ENCODE measurements around the gene MAB21L4.

Gene MAB21L4

DNA sequence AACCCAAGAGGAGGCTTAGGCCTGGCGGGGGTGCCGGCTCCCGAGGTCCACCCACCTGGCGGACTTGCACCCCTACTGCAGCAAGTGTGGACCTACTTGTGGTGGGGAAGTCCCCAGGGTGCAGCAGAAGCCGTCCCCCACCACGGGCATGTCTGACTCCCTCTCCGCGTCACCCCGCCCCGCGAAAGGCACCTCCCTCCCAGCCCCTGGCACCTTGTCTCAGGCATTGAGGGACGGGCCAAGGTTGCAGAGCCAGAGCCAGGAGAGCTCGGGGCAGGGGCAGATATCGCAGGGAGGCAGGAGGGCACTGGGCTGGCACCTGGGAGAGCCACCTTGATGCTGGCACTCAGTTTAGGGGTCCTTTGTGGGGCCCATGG, 29.2 kb upstream of the MAB21L4 start:
- DNase-seq: no peak

DNA sequence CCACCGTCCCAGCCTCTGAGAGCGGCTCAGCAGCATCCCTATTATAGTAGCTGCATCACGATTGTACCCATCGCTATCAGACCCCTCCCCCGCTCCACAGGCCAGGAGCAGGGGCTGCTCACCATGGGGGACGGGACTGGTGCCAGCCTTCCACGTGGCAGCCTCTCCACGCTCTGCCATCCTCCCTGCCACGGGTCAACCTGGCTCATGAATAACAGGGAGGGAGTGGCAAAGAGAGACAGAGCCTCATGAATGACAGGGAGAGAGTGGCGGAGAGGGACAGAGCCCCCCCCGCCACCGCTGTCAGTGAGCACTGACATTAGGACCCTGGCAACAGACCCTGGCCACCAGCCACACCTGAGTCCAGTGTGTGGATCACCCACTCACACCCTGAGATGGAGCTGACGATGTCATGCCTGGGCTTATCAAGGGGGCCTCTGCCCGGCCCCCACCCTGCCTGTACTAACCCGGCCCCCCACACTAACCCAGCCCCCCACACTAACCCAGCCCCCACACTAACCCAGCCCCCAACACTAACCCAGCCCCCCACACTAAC, 27.1 kb upstream of the MAB21L4 start:
- DNase-seq: no peak

DNA sequence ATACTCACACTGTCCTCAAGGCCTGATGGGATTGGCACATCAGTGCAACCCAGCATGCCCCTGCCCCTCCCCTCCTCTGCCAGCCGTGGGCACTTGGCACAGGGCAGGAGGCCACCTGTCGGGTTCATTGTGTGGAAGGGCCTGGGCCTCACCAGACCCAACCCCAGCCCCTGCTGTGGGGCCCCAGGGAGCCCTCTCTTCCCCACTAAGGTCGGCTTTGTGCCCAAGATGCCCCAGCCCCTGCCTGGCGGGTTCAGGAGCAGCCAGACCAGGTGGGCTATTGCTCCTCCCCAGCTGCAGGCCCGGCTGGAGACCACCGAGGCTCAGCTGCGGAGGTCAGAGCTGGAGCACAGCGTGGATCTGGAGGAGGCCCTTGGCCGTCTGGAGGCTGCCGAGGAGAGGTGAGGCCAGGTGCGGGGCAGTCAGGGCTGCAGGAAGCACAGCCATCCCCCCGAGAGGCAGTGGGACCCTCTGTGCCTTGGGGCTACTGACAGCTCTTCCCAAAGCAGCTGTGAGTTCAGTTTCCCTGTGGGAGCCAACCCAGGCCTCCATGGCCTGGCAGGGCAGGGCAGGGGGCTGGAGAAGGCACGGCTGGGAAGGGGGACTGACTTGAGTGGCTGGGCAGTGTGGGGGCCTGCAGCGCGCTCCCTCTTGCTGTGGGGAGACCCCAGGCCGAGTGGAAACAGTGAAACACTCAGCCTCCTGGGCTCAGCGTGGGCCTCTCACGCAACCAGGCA, 26.5 kb upstream of the MAB21L4 start:
- no peak for DNase-seq

DNA sequence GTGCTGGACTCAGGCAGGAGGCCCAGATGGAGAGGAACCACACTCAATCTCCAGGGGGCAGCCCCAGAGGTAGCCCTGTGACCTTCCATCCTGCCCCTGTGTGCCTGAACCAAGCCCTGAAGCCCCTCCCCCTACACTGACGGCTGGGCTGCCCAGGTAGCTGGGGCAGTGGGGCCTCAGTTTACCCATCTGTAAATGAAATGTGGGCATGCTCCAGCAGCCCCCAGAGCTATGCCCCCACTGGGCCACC, 26.0 kb upstream of the MAB21L4 start:
- no peak for DNase-seq

DNA sequence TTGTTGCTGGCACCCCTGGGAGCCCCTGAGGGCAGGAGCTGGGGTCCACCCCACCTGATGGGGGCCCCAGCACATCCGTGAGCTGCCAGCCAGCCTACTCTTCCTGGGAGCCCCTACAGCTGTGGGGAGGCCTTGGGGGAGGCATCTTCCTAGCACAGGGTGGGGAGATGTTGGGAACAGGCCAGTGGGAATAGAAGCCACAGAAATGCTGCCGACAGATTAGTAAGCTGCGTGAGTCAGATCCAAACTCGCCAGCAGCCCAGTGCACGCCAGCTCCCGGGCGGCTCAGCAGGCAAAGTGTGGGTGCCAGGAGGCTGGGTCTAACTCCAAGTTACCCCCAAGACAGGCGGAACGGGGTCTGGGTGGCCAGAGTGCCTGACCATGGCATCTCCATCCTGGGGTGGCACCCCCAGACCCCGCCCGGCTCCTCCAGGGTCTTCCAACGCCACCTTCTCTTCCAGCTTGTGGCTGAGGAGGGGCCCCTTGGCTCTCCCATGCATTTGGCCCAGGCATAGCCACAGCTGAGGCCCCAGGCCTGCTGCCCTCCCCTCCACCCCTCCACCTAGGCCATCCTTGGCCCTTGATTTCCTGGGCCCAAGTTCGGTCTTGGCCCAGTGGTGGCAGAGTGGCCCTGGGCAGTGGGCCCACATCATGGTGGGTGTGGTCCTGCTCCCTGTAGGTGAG, 25.5 kb upstream of the MAB21L4 start:
- DNase-seq: no peak

DNA sequence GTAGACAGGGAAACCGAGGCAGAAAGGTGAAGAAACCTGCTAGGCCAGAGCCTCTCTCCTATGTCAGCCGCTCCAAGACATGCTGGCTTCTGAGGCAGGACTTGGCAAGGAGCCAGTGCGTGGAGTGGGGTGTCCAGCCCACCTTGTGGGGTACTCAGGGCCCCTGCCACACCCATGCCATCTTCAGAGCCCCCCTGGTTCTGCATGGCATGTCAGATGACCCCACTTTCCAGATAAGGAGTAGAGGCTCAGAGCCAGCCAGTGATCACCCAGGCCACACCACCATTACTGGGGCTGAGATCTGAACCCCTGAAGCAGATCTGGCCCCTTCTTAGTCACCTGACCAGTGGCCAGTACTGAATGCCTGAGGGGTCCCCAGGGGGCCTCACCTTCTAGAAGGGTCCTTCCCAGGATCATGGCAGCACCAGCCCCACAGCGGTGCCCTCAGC, 24.9 kb upstream of the MAB21L4 start:
- no peak for DNase-seq

DNA sequence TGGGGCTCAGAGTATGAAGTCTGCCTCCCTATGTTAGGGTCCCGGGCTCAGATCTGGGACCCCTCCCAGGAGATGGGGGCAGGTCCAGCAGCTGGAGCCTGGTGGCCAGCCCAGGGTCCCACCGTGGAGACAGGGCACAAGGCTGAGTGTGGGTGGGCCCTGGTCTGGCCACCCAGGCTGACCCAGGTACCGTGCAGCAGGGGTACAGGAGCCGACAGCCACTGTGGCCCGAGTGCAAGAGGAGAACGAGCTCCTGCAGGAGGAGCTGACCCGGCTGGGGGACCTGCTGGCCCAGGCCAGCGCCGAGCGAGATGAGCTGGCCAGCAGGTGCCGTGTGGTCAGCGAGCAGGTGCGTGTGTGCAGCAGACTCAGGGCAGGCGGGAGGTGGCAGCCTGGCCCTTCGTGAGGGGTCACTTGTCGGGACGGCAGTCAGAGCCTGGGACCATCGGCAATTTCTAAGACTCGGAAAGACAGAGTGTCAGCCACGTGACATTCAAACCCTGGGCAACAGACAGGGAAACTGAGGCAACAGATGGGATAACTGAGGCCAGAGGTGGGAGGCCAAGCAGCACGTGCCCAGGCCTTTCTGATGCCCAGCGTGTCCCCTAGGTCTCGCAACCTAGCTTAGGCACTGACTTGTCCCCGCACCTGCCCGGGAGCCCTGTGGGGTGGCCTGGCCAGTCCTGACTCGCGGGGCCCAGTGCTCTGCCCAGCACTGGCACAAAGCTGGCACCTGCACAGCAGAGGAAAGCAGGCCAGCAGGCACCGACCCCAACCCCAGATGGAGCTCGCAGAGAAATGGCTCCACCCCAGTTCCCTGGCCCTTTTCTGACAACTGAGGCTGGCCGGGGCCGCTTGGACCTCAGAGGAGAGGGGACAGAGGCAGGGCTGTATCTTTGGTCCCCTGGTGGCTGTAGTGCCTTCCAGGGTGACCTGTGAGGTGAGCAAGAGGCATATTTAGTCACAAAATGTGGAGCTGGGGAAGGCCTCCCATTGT, 24.1 kb upstream of the MAB21L4 start:
- DNase-seq: no peak

DNA sequence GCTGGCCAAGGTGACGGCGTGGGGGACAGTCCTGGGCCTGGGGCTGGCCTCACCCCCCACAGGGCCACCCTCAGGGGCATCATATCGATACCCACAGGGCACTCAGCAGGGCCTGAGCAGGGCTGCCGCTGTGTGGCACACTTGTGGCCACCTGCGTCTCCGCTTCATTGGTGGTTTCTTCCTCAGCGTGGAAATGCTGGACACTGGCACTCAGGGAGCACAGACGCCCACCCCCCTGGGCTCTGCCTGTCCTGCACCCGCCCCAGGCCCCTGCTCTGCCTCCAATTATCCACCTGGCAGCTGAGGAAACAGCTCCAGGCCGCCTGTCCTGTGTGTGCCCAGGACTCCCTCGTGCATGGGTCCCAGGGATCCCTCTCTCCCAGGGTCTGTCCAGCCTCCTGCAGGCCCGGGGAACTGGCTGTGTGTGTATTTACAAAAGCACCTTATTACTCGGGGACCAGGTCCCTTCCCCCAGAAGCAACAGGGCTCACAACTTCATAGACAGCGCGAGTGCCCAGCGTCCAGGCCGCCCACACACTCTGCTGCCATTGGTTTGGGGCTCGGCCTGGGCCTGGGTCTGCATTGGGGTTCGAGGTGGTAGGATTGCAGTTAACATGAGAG, 23.3 kb upstream of the MAB21L4 start:
- DNase-seq: no peak

DNA sequence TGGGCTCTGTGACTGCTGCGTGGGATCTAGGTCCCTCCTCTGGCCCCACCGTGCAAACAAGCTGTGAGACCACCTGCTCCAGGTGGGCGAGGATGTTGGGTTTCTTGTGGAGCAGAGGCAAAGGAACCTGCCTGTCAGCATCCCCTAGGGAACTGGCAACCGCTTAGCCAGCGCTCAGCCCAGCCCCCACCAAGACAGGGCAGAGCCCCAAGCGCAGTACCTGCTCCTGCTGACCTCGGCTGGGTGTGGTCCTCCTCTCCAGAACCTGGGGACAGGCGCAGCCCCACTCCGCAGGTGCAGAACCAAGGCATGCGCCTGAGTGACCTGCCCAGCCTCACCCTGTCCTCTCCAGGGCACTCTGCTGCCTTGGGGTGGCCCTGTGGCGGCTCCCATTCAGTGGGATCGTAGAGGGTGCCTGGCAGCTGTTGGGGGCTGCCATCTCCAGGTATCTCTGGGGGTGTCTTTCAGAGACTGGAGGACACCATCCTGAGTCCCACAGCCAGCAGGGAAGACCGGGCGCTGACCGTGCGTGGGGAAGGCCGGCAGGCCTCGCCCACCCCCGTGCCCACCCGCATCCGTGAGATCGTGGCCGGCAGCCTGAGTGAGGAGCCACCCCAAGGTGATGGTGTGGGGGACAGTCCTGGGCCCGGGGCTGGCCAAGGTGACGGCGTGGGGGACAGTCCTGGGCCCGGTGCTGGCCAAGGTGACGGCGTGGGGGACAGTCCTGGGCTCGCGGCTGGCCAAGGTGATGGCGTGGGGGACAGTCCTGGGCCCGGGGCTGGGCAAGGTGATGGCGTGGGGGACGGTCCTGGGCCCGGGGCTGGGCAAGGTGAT, 22.5 kb upstream of the MAB21L4 start:
- DNase-seq: no peak

DNA sequence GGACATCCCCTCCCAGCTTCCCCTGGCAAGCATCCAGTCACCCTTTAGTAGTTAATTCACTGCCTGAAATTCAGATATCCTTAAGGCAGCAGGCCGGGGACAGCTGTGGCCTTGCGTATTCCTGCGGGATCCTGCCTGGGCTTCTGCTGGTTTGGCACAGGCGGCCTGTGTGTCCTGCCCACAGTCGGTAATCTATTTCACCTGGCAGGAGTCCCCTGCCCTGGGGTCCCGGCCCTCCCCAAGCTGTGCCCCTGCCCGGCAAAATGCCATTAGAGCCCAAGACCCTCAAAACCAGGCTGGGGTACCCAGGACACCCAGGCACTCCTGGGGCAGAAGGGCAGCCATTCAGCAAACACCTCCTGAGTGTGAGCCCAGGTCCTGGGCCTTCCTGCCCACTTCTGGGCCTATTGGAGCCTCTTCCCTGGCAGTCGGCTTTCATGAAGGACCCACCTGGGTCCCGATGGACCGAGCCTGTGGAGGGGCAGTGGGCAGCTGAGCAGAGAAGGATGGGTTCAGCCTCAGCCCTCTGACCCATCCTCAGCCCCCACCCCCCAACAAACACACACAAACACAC, 21.8 kb upstream of the MAB21L4 start:
- no peak for DNase-seq

DNA sequence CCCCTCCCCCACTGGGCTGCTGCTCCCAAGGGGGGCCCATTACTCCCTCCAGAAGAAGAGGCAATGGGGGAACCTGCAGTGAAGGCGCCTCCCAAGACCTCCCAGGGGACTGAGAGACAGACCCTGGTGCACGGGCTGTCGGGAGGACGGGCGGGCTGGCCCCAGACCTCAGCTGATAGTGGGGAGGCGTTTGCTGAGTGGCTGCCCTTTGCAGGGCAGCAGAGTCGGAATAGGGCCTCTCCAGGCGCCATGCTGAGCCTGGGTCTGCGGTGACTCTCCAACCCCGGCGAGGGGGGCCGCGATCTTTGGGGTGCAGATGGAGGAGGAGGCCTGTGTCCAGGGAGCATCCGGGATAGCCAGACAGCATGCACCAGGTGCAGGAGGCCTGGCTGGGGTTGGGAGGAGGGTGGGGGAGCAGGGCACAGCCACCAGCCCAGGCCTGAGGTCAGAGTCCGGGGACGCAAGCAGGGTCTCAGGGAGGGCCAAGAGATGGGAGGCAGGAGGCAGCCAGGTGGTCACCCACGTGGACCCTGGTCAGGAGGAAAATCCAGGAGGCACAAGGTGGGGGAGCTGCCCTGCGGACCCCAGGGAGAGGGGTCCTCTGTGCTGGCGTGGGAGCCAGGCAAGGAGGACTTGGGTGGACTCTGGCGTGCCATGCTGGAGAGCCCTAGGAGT, 21.2 kb upstream of the MAB21L4 start:
- no peak for DNase-seq

DNA sequence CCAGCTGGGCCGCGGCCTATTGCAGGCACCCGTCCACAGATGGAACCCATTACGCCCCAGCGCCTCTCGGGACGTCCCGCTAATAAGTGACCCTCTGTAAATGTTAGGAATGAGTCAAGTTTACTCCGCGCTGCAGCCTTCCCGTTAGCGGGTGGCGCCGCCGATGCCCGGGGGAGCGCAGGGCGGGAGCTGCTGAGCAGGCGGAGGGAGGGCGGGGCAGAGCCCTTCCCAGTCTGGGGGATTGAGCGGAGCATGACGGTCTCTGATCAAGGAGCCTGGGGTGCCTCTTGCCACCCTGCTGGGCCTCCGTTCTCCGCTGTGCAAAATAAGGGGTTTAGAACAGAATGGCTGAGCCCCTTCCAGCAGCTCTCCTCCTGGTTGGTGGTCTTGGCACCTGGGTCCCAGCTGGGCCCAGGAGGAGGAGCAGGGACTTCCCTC, 20.6 kb upstream of the MAB21L4 start:
- no peak for DNase-seq

DNA sequence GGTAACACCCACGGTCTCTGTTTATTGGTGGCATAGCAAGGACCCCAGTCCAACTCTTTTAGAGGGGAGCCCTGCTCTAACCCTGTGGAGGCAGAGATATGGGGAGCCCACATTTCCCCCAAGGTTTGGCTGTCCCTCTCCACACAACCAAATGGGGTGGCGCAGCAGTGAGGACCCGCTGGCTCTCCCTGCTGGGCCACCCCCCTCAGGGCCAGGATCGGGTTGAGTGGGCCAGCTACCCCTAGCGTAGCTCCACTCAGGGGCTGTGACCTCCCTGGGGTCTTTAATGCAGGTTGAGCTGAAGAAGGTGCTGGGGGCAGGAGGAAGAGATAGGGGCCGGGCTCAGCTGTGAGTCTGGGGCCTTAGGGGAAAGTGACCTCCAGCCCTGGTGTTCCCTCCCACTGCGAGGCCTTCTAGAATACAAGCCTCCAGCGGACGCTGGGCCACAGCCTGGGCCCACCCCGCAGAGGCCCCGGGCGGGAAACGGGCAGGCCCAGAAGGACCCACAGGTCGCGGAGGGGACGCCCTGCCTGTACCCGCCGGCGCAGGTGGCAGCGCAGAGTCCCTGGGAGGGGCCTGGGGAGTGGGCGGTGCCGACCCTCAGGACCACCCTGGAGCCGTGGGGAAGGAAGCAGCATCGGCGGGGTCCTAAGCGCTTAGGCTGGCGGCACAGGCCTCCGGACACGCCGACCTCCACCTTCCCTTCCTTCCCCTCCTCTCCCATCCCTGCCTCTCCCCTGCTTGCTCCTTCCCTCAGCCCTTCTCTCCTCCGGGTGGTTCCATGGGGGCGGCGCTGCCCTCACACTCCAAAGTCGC, 19.8 kb upstream of the MAB21L4 start:
- DNase-seq: no peak

DNA sequence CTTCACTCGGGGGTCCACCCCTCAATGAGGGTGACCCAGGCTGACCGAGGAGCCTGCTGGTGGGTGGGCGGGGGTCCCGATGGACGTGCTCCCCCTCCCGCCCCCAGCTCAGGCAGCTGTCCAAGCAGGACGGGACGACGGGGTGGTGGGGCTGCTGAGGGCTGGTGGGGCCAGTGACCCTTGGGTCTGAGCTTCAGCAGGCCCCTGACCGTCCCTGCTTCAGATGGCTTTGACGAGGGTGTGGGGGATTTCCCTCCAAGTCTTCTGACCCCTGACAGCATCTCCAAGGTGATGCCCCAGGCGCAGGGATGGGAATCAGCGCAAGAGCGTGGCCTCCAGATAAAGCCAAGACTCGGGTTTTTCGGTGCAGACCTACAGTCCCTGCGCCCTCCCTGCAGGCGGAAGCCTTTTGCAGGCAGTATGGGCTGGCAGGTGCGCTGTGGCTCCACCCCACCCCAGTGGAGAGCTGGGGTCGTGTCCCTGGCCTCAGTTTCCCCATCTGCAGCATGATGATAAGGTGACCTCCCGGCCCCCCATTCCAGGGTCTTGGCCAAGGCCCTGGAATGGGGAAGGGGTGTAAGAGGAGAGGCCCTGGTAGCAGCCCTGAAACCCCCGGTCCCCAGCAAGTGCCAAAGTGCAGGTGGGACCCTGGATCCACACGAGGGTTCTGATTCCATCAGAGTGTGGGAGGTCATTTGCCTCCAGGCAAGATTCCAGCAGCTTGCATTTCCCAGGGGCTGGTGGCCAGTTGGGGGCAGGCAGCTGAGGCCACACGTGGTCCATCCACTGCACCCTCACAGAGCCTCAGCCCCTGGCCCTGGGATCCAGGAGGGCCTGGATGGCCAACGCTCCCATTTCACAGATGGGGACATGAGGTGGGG, 18.9 kb upstream of the MAB21L4 start:
- DNase-seq: no peak

DNA sequence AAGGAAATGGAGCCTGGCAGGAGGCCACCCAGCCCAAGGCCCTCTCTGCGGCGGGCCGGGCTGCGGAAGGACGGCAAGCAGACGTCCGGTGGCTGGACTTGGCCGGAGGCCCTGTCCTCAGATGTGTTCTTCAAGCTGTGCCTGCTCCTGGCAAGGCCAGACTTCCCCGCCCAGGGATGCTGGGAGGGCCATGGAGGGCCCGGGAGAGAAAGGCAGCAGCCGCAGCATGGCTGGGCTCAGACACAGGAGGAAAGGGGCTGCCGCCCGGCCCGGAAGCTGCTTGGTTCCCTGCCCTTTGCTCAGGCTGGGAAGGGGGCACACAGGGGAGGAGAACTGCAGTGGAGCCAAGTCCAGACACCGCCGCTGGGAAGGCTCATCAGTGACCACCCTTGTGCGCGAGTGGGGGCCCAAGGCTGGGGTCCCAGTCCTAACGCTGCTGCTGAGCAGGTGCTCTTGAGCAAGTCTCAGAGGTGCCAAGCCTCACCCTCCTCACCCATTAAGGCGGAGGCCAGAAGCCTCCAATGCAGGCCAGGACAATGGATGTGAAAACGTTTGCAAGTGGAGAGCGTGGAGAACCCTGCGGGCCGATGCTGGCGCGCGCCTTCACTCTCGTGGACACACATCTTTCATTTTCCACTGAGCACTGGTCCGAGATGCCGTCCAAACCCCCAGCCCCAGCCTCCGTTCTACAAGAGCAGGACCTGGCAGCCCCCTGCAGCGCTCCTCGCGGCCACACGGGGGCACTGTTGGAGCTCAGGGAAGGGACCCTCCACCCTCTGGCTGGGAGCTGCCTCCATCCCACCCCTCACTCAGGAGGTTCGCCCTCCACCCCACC, 18.1 kb upstream of the MAB21L4 start:
- peak; percentile 60 for DNase-seq

DNA sequence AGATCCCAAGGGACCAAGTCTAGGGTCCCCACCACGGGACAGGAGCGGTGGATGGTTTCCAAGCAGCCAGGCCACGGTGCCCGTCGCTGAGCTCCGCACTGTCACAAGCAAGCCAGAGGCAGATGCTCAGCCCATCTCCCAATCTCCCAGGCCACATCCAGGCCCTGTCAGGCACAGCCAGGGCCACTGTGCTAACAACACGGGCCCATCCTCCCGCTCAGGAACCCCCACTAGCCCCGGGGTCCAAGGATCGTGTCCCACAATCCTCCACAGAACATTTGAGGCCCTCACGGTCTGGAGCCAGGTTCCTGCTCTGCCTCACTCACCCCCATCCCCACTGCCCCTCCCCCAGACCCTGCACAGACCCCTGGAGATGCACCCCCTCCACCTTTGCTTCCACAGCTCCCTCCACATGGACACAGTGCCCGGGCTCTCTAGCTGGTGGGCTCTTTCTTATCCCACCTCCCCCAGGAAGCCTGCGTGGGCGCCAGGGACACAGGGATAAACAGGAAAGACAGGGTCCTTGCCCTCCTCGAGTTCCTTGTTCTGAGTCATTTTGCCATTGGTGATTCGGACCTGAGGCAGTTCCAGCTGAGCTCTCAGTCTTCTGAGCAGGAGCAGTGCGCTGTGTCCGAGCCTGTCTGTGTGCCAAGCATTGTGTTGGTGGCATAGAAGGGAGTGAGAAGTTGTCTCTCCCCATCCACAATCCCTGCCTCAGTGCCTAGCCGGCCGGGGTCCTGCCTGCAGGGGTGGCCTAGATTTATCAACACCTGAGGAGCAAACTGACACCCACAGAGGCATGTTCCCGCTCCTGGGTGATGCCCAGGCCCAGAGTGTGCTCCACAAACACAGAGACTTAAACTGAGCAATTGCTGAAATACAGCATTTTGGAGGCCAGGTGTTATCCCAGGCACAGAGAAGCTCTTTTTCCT, 17.2 kb upstream of the MAB21L4 start:
- no peak for DNase-seq

Data from T-helper 9 cell (primary cell).